DND-41 (cell line): ENCODE measurements around the gene DPH6.

Source experiments
- ATAC-seq: fragments of 200-7000 bp; cut with Tn5 transposase; 3 replicates; pipeline ENCODE4 v1.9.1; 2021; ENCODE audit warnings: low read depth; ENCODE audit not compliant: insufficient read depth
- DNase-seq: peaks from one replicate; pipeline ENCODE4 v3.0.0-alpha.2; 2020
- H2AFZ ChIP-seq: 2 replicates; pipeline ENCODE4 v1.6.0; 2012; ENCODE audit warnings: low read depth, low read length
- H3K27ac ChIP-seq: 2 replicates; pipeline ENCODE4 v1.5.1; 2012; ENCODE audit warnings: low read length, inconsistent platforms
- H3K27me3 ChIP-seq: fragments of 200-600 bp; sonication (generic); 2 replicates; pipeline ENCODE4 v1.6.0; 2012; ENCODE audit warnings: low read length, mild to moderate bottlenecking, inconsistent platforms; ENCODE audit not compliant: insufficient read depth, poor library complexity
- H3K36me3 ChIP-seq: 2 replicates; pipeline ENCODE4 v1.5.1; 2012; ENCODE audit warnings: low read length, inconsistent platforms; ENCODE audit not compliant: insufficient read depth
- H3K4me1 ChIP-seq: 2 replicates; pipeline ENCODE4 v1.5.1; 2012; ENCODE audit warnings: mild to moderate bottlenecking, low read length; ENCODE audit not compliant: insufficient read depth
- H3K4me2 ChIP-seq: 2 replicates; pipeline ENCODE4 v1.6.0; 2012; ENCODE audit warnings: mild to moderate bottlenecking, moderate library complexity, low read length, inconsistent platforms; ENCODE audit not compliant: insufficient read depth
- H3K4me3 ChIP-seq, 2 experiments: fragments of 200-600 bp in 1 of 2; shearing (Covaris generic) in 1 of 2; 2 replicates each; pipeline ENCODE4 v1.5.1; 2012 to 2016; ENCODE audit warnings: inconsistent platforms in 2 of 2, low read length in 2 of 2, mild to moderate bottlenecking in 2 of 2, low read depth in 1 of 2, moderate library complexity in 1 of 2
- H3K79me2 ChIP-seq: 2 replicates; pipeline ENCODE4 v1.6.0; 2012; ENCODE audit warnings: low read length, inconsistent platforms; ENCODE audit not compliant: insufficient read depth
- H3K9ac ChIP-seq: 2 replicates; pipeline ENCODE4 v1.6.0; 2012; ENCODE audit warnings: low read depth, mild to moderate bottlenecking, inconsistent platforms, low read length, moderate library complexity
- H3K9me3 ChIP-seq: 2 replicates; pipeline ENCODE4 v1.5.1; 2012; ENCODE audit warnings: low read length, moderate library complexity, mild to moderate bottlenecking, inconsistent platforms; ENCODE audit not compliant: insufficient read depth, severe bottlenecking
- H4K20me1 ChIP-seq: 2 replicates; pipeline ENCODE4 v1.6.0; 2012; ENCODE audit warnings: low read length; ENCODE audit not compliant: insufficient read depth
- EZH2 ChIP-seq: IDR thresholded peaks from 3 replicates; pipeline ENCODE4 v1.6.1; 2012; ENCODE audit warnings: borderline replicate concordance, low read depth, mild to moderate bottlenecking, moderate library complexity, low read length, inconsistent platforms; ENCODE audit not compliant: severe bottlenecking
- TF ChIP-seq, protein P1 (sequence below): IDR thresholded peaks from 2 replicates; pipeline ENCODE4 v1.5.1; 2012; ENCODE audit warnings: borderline replicate concordance, low read length, moderate library complexity, mild to moderate bottlenecking; ENCODE audit not compliant: poor library complexity, severe bottlenecking; ENCODE audit errors: extremely low read depth

The DPH6 gene

DNA sequence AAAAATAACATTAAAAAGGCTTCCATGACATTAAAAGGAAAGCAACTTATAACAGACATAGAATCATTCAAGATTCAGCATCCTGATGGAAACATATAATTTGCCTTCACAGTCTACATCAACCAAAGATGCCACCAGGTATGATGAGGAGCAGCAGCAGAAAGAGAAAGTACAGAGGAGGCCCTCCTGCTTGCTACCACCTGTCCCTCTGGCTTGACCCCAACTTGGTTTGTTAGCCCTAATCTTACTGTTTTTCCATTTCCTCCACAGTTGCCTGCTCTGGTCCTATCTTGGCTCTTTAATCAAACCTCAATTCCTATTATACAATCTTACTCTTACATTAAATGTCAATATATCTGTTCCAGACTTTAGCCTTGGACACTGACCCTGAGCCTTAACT lies 171.3 kb downstream of the DPH6 start:
- H3K27me3 ChIP-seq: no peaks in the 10 kb centered on the region
- no peak overlapping the region for H3K4me2 ChIP-seq
- DNase-seq (no peak), ATAC-seq (no peak)
- no peaks in the 10 kb centered on the region for H3K36me3 ChIP-seq
- H3K9ac ChIP-seq: no peak overlapping the region
- TF ChIP-seq EZH2: no peak
- TF ChIP-seq, protein P1, sequence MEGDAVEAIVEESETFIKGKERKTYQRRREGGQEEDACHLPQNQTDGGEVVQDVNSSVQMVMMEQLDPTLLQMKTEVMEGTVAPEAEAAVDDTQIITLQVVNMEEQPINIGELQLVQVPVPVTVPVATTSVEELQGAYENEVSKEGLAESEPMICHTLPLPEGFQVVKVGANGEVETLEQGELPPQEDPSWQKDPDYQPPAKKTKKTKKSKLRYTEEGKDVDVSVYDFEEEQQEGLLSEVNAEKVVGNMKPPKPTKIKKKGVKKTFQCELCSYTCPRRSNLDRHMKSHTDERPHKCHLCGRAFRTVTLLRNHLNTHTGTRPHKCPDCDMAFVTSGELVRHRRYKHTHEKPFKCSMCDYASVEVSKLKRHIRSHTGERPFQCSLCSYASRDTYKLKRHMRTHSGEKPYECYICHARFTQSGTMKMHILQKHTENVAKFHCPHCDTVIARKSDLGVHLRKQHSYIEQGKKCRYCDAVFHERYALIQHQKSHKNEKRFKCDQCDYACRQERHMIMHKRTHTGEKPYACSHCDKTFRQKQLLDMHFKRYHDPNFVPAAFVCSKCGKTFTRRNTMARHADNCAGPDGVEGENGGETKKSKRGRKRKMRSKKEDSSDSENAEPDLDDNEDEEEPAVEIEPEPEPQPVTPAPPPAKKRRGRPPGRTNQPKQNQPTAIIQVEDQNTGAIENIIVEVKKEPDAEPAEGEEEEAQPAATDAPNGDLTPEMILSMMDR: no peak
- H3K9me3 ChIP-seq: no peaks in the 10 kb centered on the region
- no peaks in the 10 kb centered on the region for H4K20me1 ChIP-seq
- no peak overlapping the region for H3K27ac ChIP-seq
- no peaks in the 10 kb centered on the region for H3K4me1 ChIP-seq
- no peak overlapping the region for H2AFZ ChIP-seq
- H3K4me3 ChIP-seq: no peak overlapping the region
- H3K79me2 ChIP-seq: no peaks in the 10 kb centered on the region

DNA sequence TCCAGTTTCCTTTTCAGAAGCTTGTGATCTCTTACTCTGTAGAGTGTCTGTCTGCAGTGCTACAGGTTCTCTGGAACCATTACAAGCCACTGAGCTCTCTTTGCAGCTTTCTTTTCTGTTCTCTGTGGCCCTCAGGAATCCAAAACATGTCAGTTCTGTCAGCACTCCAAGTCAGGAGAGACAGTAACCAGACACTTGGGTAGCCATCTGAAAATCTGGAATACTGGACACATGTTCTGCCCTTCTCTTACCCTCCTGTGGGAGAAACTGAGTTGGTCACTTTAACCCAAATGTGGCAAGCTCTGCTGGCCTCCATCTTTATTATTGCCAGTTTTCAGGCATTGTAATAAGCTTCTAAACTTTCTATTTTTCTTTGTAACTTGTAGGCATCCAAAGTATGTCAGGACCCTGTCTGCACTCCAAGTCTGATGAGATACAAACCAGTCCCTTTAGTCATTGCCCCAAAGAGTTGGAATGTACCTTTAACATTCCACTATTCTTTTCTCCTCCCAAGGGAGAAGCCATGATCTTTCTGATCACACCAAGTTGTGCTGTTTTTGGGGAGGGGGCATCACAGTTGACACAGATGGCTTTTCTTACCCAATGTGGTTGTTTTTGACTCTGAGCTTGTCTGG lies 183.7 kb downstream of the DPH6 start:
- Histone ChIP-seq H3K9me3 (peaks cover 7% of the 10 kb centered on the region), H4K20me1 (no peaks in the 10 kb centered on the region), H3K79me2 (no peaks in the 10 kb centered on the region), H3K9ac (no peak overlapping the region), H3K27me3 (no peaks in the 10 kb centered on the region), H3K4me1 (no peaks in the 10 kb centered on the region), H3K4me2 (no peak overlapping the region), H2AFZ (no peak overlapping the region), H3K27ac (no peak overlapping the region), H3K36me3 (no peaks in the 10 kb centered on the region), H3K4me3 (no peak overlapping the region)
- TF ChIP-seq, protein P1: no peak
- no peak for TF ChIP-seq EZH2
- ATAC-seq: no peak
- no peak for DNase-seq

DNA sequence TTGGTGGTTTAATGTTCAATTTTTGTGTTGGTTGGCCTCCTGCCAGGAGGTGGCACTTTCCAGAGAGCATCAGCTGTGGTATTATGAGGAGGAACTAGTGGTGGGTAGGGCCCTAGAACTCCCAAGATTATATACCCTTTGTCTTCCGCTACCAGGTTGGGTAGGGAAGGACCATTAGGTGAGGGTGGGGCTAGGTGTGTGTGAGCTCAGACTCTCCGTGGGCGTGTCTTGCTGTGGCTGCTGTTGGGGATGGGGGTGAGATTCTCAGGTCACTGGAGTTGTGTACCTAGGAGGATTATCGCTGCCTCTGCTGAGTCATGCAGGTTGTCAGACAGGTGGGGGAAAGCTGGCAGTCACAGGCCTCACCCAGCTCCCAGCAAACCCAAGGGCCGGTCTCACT lies 187.1 kb downstream of the DPH6 start:
- Histone ChIP-seq H3K36me3 (no peaks in the 10 kb centered on the region), H2AFZ (no peak overlapping the region), H3K4me2 (no peak overlapping the region), H3K9ac (no peak overlapping the region), H3K27ac (no peak overlapping the region), H3K79me2 (no peaks in the 10 kb centered on the region), H3K9me3 (peaks cover 7% of the 10 kb centered on the region), H4K20me1 (no peaks in the 10 kb centered on the region), H3K27me3 (no peaks in the 10 kb centered on the region), H3K4me3 (no peak overlapping the region), H3K4me1 (no peaks in the 10 kb centered on the region)
- DNase-seq: no peak
- ATAC-seq: no peak
- TF ChIP-seq, protein P1: no peak

DNA sequence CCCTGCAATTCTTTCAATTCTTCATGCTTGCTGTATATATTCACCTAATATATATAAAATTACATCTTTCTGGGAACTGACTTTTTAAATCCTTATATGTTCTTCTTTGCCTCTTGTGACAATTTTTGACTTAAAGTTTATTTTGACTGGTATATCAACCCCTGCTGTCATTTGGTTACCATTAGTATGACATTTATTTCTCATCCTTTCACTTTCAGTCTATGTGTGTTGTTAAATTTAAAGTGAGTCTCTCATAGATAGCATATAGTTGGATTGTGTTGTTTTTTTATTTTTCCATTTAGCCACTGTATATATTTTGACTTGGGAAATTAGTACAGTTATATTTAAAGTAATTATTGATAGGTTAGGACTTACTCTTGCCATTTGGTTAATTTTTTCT lies 194.9 kb downstream of the DPH6 start:
- Histone ChIP-seq H3K4me2 (no peak overlapping the region), H3K36me3 (no peaks in the 10 kb centered on the region), H3K27ac (no peak overlapping the region), H3K4me1 (no peaks in the 10 kb centered on the region), H3K9ac (no peak overlapping the region), H3K79me2 (no peaks in the 10 kb centered on the region), H3K4me3 (no peak overlapping the region), H3K27me3 (no peaks in the 10 kb centered on the region), H2AFZ (no peak overlapping the region), H3K9me3 (no peaks in the 10 kb centered on the region), H4K20me1 (no peaks in the 10 kb centered on the region)
- ATAC-seq (no peak), DNase-seq (no peak)
- TF ChIP-seq, protein P1: no peak
- TF ChIP-seq EZH2: no peak
